GM10248 (cell line): Measurements from ENCODE around the gene HIP1R.

Source experiments
- CTCF ChIA-PET: fragments of 300-600 bp; sonication (Branson Sonifier 250); formaldehyde crosslinking; extraction: SDS; loops from one replicate; lab custom pipeline; 2021; ENCODE audit warnings: antibody characterized with exemption; lab: Yijun Ruan, JAX
- POLR2A ChIA-PET: fragments of 350-650 bp; sonication (Branson Sonifier 250); formaldehyde crosslinking; extraction: SDS; loops from one replicate; lab custom pipeline; 2020; ENCODE audit warnings: antibody characterized with exemption; lab: Yijun Ruan, JAX
- DNase-seq: peaks from one replicate; pipeline ENCODE4 v3.0.0; 2012; ENCODE audit errors: extremely low spot score
- CTCF ChIP-seq: IDR thresholded peaks from 2 replicates; pipeline ENCODE4 v1.5.1; 2012; ENCODE audit warnings: mild to moderate bottlenecking, low read depth; ENCODE audit errors: extremely low read depth, missing control alignments, control extremely low read depth

The HIP1R gene

DNA sequence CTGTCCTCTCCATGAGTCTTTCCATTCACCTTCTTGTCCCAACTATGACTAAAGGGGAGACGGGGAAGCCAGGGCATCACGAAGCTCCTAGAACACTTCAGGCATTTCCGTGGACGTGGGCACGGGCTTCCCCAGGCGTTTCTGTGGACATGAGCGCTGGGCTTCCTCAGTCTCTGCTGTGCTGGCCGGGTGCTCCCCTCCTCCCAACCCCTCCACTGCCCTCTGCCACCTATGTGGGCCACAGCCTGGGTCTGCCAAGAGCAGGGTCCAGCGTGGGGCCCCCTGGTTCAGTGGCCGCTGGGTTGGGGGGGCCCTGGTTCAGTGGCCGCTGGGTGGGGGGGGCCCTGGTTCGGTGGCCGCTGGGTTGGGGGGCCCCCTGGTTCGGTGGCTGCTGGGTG, 14.8 kb downstream of the HIP1R start:
- ChIA-PET POLR2A (interaction anchor here (0.6 kb wide), 1 partner anchor 618 kb away, joined by 4 read pairs; no protein-coding TSS in a partner anchor), CTCF (interaction anchor here (6.1 kb wide), 1 partner anchor 10 kb away, joined by 42 read pairs; no protein-coding TSS in a partner anchor)
- no peak for TF ChIP-seq CTCF
- DNase-seq: no peak

GRCh38 chr12:122850695-122851350, 15.6 kb downstream of the HIP1R start:
- CTCF ChIA-PET: interaction anchor here (1.4 to 6.1 kb wide), 2 partner anchors 9 to 104 kb away, joined by 3 to 42 read pairs; no protein-coding TSS in a partner anchor
- TF ChIP-seq CTCF: no peak
- no peak for DNase-seq
- POLR2A ChIA-PET: no interaction called here

GRCh38 chr12:122851820-122852219, 16.6 kb downstream of the HIP1R start:
- no peak for TF ChIP-seq CTCF
- ChIA-PET POLR2A (no interaction called here), CTCF (interaction anchor here (1.4 kb wide), 1 partner anchor 103 kb away, joined by 3 read pairs; no protein-coding TSS in a partner anchor)
- DNase-seq: no peak

DNA sequence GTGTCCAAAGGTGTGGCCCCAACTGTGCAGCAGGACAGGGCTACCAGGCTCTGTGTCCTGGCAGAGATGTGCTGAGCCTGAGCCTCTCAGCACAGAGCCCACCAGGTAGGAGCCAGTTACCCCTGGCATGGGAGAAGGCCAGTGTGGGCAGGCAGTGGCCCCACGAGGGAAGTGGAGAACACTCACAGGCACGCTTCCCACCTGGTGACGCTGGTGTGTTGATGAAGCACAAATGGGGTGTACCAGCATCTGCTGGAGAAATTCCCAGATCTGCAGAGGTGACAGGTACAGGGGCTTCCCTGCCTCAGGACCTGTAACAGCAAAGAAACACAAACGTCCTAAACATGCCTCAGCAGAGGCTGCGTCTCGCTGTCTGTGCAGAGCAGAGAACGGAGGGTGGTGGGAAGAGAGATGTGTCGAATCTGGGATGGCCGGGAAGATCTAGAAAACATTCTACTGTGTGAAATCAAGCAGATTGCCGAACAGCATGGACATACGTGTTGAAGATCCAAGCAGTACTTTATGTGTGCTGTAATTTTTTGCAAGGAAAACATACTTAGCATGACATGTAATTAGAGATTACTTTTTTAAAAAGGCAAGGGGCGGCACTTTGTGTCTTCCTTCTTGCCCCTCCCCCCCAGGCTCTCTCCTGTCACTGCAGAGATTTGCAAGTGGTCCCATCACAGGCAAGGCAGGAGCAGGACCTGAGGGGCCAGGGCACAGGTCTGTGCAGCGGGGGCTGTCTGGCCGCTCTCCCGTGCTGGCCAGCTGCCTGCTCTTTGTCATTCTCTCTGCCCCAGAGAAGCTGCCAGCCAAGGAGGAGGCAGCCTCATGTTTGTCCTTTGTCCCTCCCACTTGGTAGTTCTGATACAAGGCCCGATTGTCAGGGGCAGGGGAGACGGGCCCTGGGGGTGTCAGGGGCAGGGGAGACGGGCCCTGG, 17.3 kb downstream of the HIP1R start:
- POLR2A ChIA-PET: no interaction called here
- CTCF ChIA-PET: interaction anchor here (1.2 to 1.4 kb wide), 2 partner anchors 10 to 103 kb away, joined by 3 read pairs; no protein-coding TSS in a partner anchor
- DNase-seq: no peak
- TF ChIP-seq CTCF: no peak

DNA sequence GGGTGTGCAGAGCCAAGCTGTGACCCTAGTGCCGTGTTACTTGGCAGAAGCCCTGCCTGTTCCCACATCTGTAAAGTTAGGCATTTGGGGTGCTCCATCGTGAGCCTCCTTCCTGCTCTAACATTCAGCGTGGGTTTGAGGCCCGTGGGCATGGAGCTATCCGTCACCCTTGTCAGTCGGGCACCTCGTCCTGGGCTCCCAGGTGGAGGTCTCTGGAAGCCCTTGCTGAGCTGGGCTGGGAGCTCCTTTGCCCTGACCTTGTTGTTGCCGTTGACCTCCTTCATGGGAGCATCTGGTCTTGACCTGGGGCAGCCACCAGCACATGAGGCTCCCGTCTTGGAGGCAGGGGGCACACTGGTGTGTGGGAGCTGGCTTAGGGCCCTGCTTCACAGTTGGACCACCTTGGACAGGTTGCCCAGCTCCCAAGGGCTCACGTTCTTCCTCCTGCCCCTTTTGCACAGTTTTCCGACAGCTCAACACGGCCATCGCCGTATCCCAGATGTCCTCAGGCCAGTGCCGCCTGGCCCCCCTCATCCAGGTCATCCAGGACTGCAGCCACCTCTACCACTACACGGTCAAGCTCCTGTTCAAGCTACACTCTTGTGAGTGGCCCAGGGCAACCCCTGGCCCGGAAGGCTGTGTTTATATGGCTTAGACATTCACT, 18.5 kb downstream of the HIP1R start:
- no peak for TF ChIP-seq CTCF
- CTCF ChIA-PET: interaction anchor here (0.9 to 1.2 kb wide), 5 partner anchors 9 to 99 kb away, joined by 3 to 4 read pairs (median 4); no protein-coding TSS in a partner anchor
- no peak for DNase-seq
- POLR2A ChIA-PET: no interaction called here

- ChIA-PET POLR2A (no interaction called here), CTCF (no interaction called here)
- no peak for TF ChIP-seq CTCF
- DNase-seq: no peak
These were observed 19.3 kb downstream of the HIP1R start for GRCh38 chr12:122854554-122854953.
